ENCODE data around the gene ABHD18. TPM values are rescaled to one million over a fixed set of nuclear protein-coding genes. Genes with fewer than 3 reads are reported as not detected.
"Not testable (repeated sequence)": the region's sequence is repeated elsewhere in the genome, so short reads cannot be mapped to it uniquely, and the experiment has no call there.

Gene ABHD18
- polyA plus RNA-seq, result 10 to 100 TPM in 2 of 4 donors, 1 to 10 TPM in 2; 5.8 to 17.4 (median 10.0) TPM
- long read RNA-seq, donor 1, partial matches to known transcripts, result 6 of 6 reads
- long read RNA-seq, donor 1, other reads (novel, unspliced or antisense), result 0 of 6 reads
- long read RNA-seq, donor 2, result 0 reads
- long read RNA-seq, donor 3, full-length matches to known transcripts, result 1 of 1 reads
- long read RNA-seq, donor 3, partial matches to known transcripts, result 0 of 1 reads
- long read RNA-seq, donor 3, other reads (novel, unspliced or antisense), result 0 of 1 reads
- long read RNA-seq, donor 4, result 0 reads
- long read RNA-seq, donor 5, result 0 reads
- long read RNA-seq, donor 6, result 0 reads
- long read RNA-seq, donor 7, full-length matches to known transcripts, result 4 of 9 reads
- long read RNA-seq, donor 7, partial matches to known transcripts, result 5 of 9 reads
- long read RNA-seq, donor 7, other reads (novel, unspliced or antisense), result 0 of 9 reads
- long read RNA-seq, donor 8, result 0 reads
- long read RNA-seq, donor 9, result 0 reads
- long read RNA-seq, donor 10, full-length matches to known transcripts, result 1 of 1 reads
- long read RNA-seq, donor 10, partial matches to known transcripts, result 0 of 1 reads
- long read RNA-seq, donor 10, other reads (novel, unspliced or antisense), result 0 of 1 reads

- FAIRE-seq, result no peak
- peaks cover 2 to 4% (median 3%) of the 10 kb centered on the region in 3 donors for H3K4me1 ChIP-seq (ENCODE audit: control insufficient read depth in 3 of 3, insufficient read depth in 2 of 3, low read depth in 1 of 3, low read length in 2 of 3)
These were observed at the start of gene ABHD18, which contains the start of gene MFSD8 for GRCh38 chr4:127965062-127965802. TSS of gene ABHD18 (plus strand) at chr4:127965406. CDS start at chr4:127982956, 17,550 bp downstream. TSS of gene MFSD8 (minus strand) at chr4:127965173. CDS start at chr4:127965133, 40 bp downstream.

DNA sequence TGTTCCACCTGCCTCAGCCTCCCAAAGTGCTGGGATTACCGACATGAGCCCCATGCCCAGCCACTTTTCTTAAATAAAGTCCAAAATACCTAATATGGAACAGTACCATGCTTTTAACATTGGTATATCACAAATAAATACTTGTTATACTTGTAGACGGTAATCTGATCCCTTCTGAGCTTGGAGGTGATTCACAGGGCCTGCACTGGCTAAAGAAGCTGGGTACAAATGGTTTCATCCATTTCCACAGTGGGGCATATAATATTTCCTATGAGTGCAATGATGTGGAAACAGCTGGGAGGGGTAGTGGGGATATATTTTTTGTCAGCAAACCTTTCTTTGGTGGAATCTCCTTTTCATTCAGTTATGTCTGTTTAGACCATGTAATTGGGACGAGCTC, 48.7 kb upstream of the ABHD18 start:
- Histone ChIP-seq H3K27ac (ENCODE audit: low read depth in 1 of 3, low read length in 2 of 3) (no peak overlapping the region), H3K27me3 (ENCODE audit: control insufficient read depth in 3 of 3, insufficient read depth in 3 of 3, low read length in 3 of 3) (no peaks in the 10 kb centered on the region), H3K36me3 (ENCODE audit: control insufficient read depth in 3 of 3, insufficient read depth in 2 of 3, low read depth in 1 of 3, low read length in 3 of 3) (peaks cover 2 to 12% (median 11%) of the 10 kb centered on the region in 3 donors), H3K9me3 (ENCODE audit: control insufficient read depth in 2 of 2, insufficient read depth in 1 of 2, low read depth in 1 of 2, low read length in 1 of 2) (no peaks in the 10 kb centered on the region), H3K4me1 (ENCODE audit: control insufficient read depth in 3 of 3, insufficient read depth in 2 of 3, low read depth in 1 of 3, low read length in 2 of 3) (no peaks in the 10 kb centered on the region), H3K4me3 (ENCODE audit: low read depth in 1 of 3, low read length in 3 of 3) (no peak overlapping the region)
- DNase-seq, result no peak
- no peak for FAIRE-seq
- 88 to 95% (median 95%) methylated on average over 3 of the region's 3 CpGs for WGBS, 3 donors

More at GRCh38 chr4:127965062-127965802, at the start of gene ABHD18, which contains the start of gene MFSD8:
- H3K27ac ChIP-seq (ENCODE audit: low read depth in 1 of 3, low read length in 2 of 3), result peak within 1 kb of the TSS; percentile 98 to 100 (median 98)
- peak; percentile 100 for DNase-seq
- H3K36me3 ChIP-seq (ENCODE audit: control insufficient read depth in 3 of 3, insufficient read depth in 2 of 3, low read depth in 1 of 3, low read length in 3 of 3), result peaks cover 0 to 7% (median 0%) of the 10 kb centered on the region in 3 donors
- 0 to 1% (median 0%) methylated on average over 60 to 69 of the region's 69 CpGs for WGBS, 3 donors
- H3K4me3 ChIP-seq (ENCODE audit: low read depth in 1 of 3, low read length in 3 of 3), result peak within 1 kb of the TSS; percentile 75 to 98 (median 86)
- H3K27me3 ChIP-seq (ENCODE audit: control insufficient read depth in 3 of 3, insufficient read depth in 3 of 3, low read length in 3 of 3), result no peaks in the 10 kb centered on the region
- H3K9me3 ChIP-seq (ENCODE audit: control insufficient read depth in 2 of 2, insufficient read depth in 1 of 2, low read depth in 1 of 2, low read length in 1 of 2), result no peaks in the 10 kb centered on the region

DNA sequence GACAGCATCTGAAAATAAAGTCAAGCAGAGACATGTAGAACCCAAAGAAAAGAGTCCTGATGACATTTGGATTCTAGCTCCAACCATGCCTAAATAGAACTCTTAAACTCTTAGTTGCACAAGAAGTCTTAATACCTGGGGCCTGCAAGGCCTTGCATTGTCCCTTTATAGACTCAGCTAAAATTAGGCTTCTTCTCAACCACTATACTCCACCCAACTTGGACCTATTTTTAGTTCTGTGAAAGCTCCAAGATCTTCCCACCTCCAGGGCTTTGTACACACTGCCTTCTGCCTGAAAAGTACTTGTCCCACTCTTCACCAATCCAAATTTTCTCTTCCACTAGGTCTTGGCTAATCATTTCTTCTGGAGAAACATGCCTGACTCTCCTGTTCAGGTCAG, 48.1 kb upstream of the ABHD18 start:
- H3K36me3 ChIP-seq (ENCODE audit: control insufficient read depth in 3 of 3, insufficient read depth in 2 of 3, low read depth in 1 of 3, low read length in 3 of 3), result peaks cover 2 to 12% (median 11%) of the 10 kb centered on the region in 3 donors
- H3K9me3 ChIP-seq (ENCODE audit: control insufficient read depth in 2 of 2, insufficient read depth in 1 of 2, low read depth in 1 of 2, low read length in 1 of 2), result no peaks in the 10 kb centered on the region
- H3K4me1 ChIP-seq (ENCODE audit: control insufficient read depth in 3 of 3, insufficient read depth in 2 of 3, low read depth in 1 of 3, low read length in 2 of 3), result no peaks in the 10 kb centered on the region
- no peak overlapping the region for H3K27ac ChIP-seq (ENCODE audit: low read depth in 1 of 3, low read length in 2 of 3)
- H3K4me3 ChIP-seq (ENCODE audit: low read depth in 1 of 3, low read length in 3 of 3), result no peak overlapping the region
- FAIRE-seq (no peak), DNase-seq (no peak)
- H3K27me3 ChIP-seq (ENCODE audit: control insufficient read depth in 3 of 3, insufficient read depth in 3 of 3, low read length in 3 of 3), result no peaks in the 10 kb centered on the region

DNA sequence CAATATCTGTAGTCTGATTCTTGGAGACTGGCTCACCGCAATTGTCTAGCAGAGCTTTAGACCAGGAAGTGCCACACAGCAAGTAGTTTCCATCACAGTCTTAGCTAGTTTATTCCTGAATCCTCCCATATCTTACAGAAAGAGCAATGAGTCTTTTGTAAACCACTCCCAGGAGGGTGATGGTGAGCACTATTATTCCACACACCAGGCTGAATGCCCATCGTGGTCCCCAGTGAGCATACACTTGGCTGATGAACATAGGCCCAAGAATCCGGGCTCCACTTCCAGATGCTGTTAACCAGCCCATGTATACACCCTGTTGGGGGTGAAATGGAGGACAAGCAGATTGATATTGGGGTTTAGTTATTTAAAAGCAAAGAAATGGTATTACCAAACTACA, 44.7 kb upstream of the ABHD18 start:
- WGBS, 3 donors, result 92 to 99% (median 99%) methylated on average over 3 of the region's 3 CpGs
- no peaks in the 10 kb centered on the region for H3K4me1 ChIP-seq (ENCODE audit: control insufficient read depth in 3 of 3, insufficient read depth in 2 of 3, low read depth in 1 of 3, low read length in 2 of 3)
- FAIRE-seq (no peak), DNase-seq (no peak)
- H3K4me3 ChIP-seq (ENCODE audit: low read depth in 1 of 3, low read length in 3 of 3), result no peak overlapping the region
- peaks cover 2 to 12% (median 11%) of the 10 kb centered on the region in 3 donors for H3K36me3 ChIP-seq (ENCODE audit: control insufficient read depth in 3 of 3, insufficient read depth in 2 of 3, low read depth in 1 of 3, low read length in 3 of 3)
- no peak overlapping the region for H3K27ac ChIP-seq (ENCODE audit: low read depth in 1 of 3, low read length in 2 of 3)
- no peaks in the 10 kb centered on the region for H3K27me3 ChIP-seq (ENCODE audit: control insufficient read depth in 3 of 3, insufficient read depth in 3 of 3, low read length in 3 of 3)
- H3K9me3 ChIP-seq (ENCODE audit: control insufficient read depth in 2 of 2, insufficient read depth in 1 of 2, low read depth in 1 of 2, low read length in 1 of 2), result no peaks in the 10 kb centered on the region

- H3K4me1 ChIP-seq (ENCODE audit: control insufficient read depth in 3 of 3, insufficient read depth in 2 of 3, low read depth in 1 of 3, low read length in 2 of 3), result no peaks in the 10 kb centered on the region
- H3K9me3 ChIP-seq (ENCODE audit: control insufficient read depth in 2 of 2, insufficient read depth in 1 of 2, low read depth in 1 of 2, low read length in 1 of 2), result no peaks in the 10 kb centered on the region
- no peak for FAIRE-seq
- no peak overlapping the region for H3K27ac ChIP-seq (ENCODE audit: low read depth in 1 of 3, low read length in 2 of 3)
- H3K27me3 ChIP-seq (ENCODE audit: control insufficient read depth in 3 of 3, insufficient read depth in 3 of 3, low read length in 3 of 3), result no peaks in the 10 kb centered on the region
- peaks cover 0 to 13% (median 9%) of the 10 kb centered on the region in 3 donors for H3K36me3 ChIP-seq (ENCODE audit: control insufficient read depth in 3 of 3, insufficient read depth in 2 of 3, low read depth in 1 of 3, low read length in 3 of 3)
- 96 to 100% (median 100%) methylated on average over 2 of the region's 2 CpGs for WGBS, 3 donors
- DNase-seq, result no peak
- no peak overlapping the region for H3K4me3 ChIP-seq (ENCODE audit: low read depth in 1 of 3, low read length in 3 of 3)
These were observed 43.0 kb upstream of the ABHD18 start for GRCh38 chr4:127922226-127922625.

DNA sequence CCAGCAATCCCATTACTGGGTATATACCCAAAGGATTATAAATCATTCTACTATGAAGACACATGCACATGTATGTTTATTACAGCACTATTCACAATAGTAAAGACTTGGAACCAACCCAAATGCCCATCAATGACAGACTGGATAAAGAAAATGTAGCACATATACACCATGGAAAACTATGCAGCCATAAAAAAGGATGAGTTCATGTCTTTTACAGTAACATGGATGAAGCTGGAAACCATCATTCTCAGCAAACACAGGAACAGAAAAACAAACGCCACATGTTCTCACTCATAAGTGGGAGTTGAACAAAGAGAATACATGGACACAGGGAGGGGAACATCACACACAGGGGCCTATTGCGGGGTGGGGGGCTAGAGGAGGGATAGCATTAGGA, 39.5 kb upstream of the ABHD18 start:
- not testable (repeated sequence) for FAIRE-seq; H3K4me1 ChIP-seq (ENCODE audit: control insufficient read depth in 3 of 3, insufficient read depth in 2 of 3, low read depth in 1 of 3, low read length in 2 of 3); H3K4me3 ChIP-seq (ENCODE audit: low read depth in 1 of 3, low read length in 3 of 3); DNase-seq; H3K27me3 ChIP-seq (ENCODE audit: control insufficient read depth in 3 of 3, insufficient read depth in 3 of 3, low read length in 3 of 3); H3K9me3 ChIP-seq (ENCODE audit: control insufficient read depth in 2 of 2, insufficient read depth in 1 of 2, low read depth in 1 of 2, low read length in 1 of 2); H3K27ac ChIP-seq (ENCODE audit: low read depth in 1 of 3, low read length in 2 of 3)
- WGBS, 3 donors, result 98 to 100% (median 99%) methylated on average over 2 of the region's 2 CpGs
- H3K36me3 ChIP-seq (ENCODE audit: control insufficient read depth in 3 of 3, insufficient read depth in 2 of 3, low read depth in 1 of 3, low read length in 3 of 3), result peaks cover 0 to 18% (median 9%) of the 10 kb centered on the region in 3 donors

GRCh38 chr4:127930175-127930574, 35.0 kb upstream of the ABHD18 start:
- no peaks in the 10 kb centered on the region for H3K9me3 ChIP-seq (ENCODE audit: control insufficient read depth in 2 of 2, insufficient read depth in 1 of 2, low read depth in 1 of 2, low read length in 1 of 2)
- 96 to 100% (median 100%) methylated on average over 1 of the region's 1 CpG for WGBS, 3 donors
- no peak for DNase-seq
- FAIRE-seq, result peak; percentile 39
- peaks cover 0 to 24% (median 5%) of the 10 kb centered on the region in 3 donors for H3K36me3 ChIP-seq (ENCODE audit: control insufficient read depth in 3 of 3, insufficient read depth in 2 of 3, low read depth in 1 of 3, low read length in 3 of 3)
- H3K27ac ChIP-seq (ENCODE audit: low read depth in 1 of 3, low read length in 2 of 3), result no peak overlapping the region
- no peaks in the 10 kb centered on the region for H3K27me3 ChIP-seq (ENCODE audit: control insufficient read depth in 3 of 3, insufficient read depth in 3 of 3, low read length in 3 of 3)
- no peaks in the 10 kb centered on the region for H3K4me1 ChIP-seq (ENCODE audit: control insufficient read depth in 3 of 3, insufficient read depth in 2 of 3, low read depth in 1 of 3, low read length in 2 of 3)
- H3K4me3 ChIP-seq (ENCODE audit: low read depth in 1 of 3, low read length in 3 of 3), result no peak overlapping the region

DNA sequence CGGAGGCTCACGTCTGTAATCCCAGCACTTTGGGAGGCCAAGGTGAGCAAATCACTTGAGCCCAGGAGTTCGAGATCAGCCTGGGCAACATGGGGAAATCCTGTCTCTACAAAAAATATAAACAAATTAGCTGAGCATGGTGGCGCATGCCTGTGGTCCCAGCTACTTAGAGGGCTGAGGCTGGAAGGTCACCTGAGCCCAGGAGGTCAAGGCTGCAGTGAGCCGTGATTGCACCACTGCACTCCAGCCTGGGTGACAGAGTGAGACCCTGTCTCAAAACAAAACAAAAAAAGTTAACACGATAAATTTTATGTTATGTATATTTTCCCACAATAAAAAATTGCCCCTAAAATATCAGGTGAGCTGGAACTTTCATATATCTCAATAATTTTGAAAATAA, 33.4 kb upstream of the ABHD18 start:
- 91 to 94% (median 93%) methylated on average over 6 of the region's 6 CpGs for WGBS, 3 donors
- DNase-seq; H3K4me1 ChIP-seq (ENCODE audit: control insufficient read depth in 3 of 3, insufficient read depth in 2 of 3, low read depth in 1 of 3, low read length in 2 of 3); H3K9me3 ChIP-seq (ENCODE audit: control insufficient read depth in 2 of 2, insufficient read depth in 1 of 2, low read depth in 1 of 2, low read length in 1 of 2); H3K27ac ChIP-seq (ENCODE audit: low read depth in 1 of 3, low read length in 2 of 3); H3K27me3 ChIP-seq (ENCODE audit: control insufficient read depth in 3 of 3, insufficient read depth in 3 of 3, low read length in 3 of 3); FAIRE-seq; H3K4me3 ChIP-seq (ENCODE audit: low read depth in 1 of 3, low read length in 3 of 3): not testable (repeated sequence)
- H3K36me3 ChIP-seq (ENCODE audit: control insufficient read depth in 3 of 3, insufficient read depth in 2 of 3, low read depth in 1 of 3, low read length in 3 of 3), result peaks cover 0 to 26% (median 5%) of the 10 kb centered on the region in 3 donors
